Vagina (tissue), 2 donors: ENCODE data around the gene GPBP1. TPM values are rescaled to one million over a fixed set of nuclear protein-coding genes. Genes with fewer than 3 reads are reported as not detected.

ENCODE experiments used
- DNase-seq, 2 donors: peaks; one replicate each; pipeline ENCODE4 v3.0.0-alpha.2; 2017; ENCODE audit errors: extremely low spot score in 2 of 2
- H3K27ac ChIP-seq: fragments of 200-600 bp; sonication (generic); one replicate; pipeline ENCODE4 v1.5.1; 2019
- H3K27me3 ChIP-seq: fragments of 200-600 bp; sonication (generic); one replicate; pipeline ENCODE4 v1.5.1; 2019
- H3K36me3 ChIP-seq, 2 donors: fragments of 200-600 bp; sonication (generic); one replicate each; pipeline ENCODE4 v1.5.1; 2017 to 2019
- H3K4me1 ChIP-seq: fragments of 200-600 bp; sonication (generic); one replicate; pipeline ENCODE4 v1.5.1; 2019
- H3K4me3 ChIP-seq, 2 donors: fragments of 200-600 bp; sonication (generic); 1 replicate in 1 of 2; 2 replicates in 1 of 2; pipeline ENCODE4 v1.5.1; 2016 to 2019
- H3K9me3 ChIP-seq: fragments of 200-600 bp; sonication (generic); one replicate; pipeline ENCODE4 v1.5.1; 2019
- CTCF ChIP-seq, 3 experiments: fragments of 450-650 bp in 2 of 3; fragments of 200-600 bp in 1 of 3; sonication (generic) in 1 of 3; IDR thresholded peaks; one replicate each; pipeline ENCODE4 v1.5.1; 2017 to 2019; ENCODE audit warnings: antibody characterized with exemption in 3 of 3, mild to moderate bottlenecking in 2 of 3, moderate library complexity in 2 of 3
- POLR2A ChIP-seq, 2 donors: fragments of 450-650 bp; IDR thresholded peaks; one replicate each; pipeline ENCODE4 v1.6.1; 2017; ENCODE audit warnings: antibody characterized with exemption in 2 of 2, mild to moderate bottlenecking in 2 of 2, moderate library complexity in 2 of 2
- POLR2AphosphoS5 ChIP-seq, 2 donors: sonication (generic); formaldehyde crosslinking; IDR thresholded peaks; one replicate each; pipeline ENCODE4 v1.9.0; 2017; ENCODE audit warnings: antibody characterized with exemption in 2 of 2, mild to moderate bottlenecking in 2 of 2, low read depth in 1 of 2; ENCODE audit not compliant: insufficient read depth in 1 of 2
- intact Hi-C: fragments of 100-400 bp; cut with DNase I; formaldehyde crosslinking; loops from one replicate; pipeline ENCODE4 v1.15.1; 2023
- total RNA-seq: library from RNA; depleted of rRNA; stranded (reverse); fragments of >200 nt; gene quantifications from one replicate; pipeline ENCODE4 v1.2.3, GENCODE V29; 2016

GPBP1 gene
- total RNA-seq, 1 donor from 2014 or later: 62.6 TPM

GRCh38 chr5:57210633-57211032 lies 36.8 kb downstream of the GPBP1 start:
- no peak for DNase-seq
- Histone ChIP-seq H3K27ac (no peak overlapping the region), H3K4me1 (peaks cover 67% of the 10 kb centered on the region), H3K9me3 (no peaks in the 10 kb centered on the region), H3K27me3 (no peaks in the 10 kb centered on the region), H3K36me3 (peaks cover 0 to 18% of the 10 kb centered on the region in 2 donors), H3K4me3 (no peak overlapping the region)
- TF ChIP-seq POLR2A (IDR thresholded peaks at IDR 0.05) (no peak), POLR2AphosphoS5 (IDR thresholded peaks at IDR 0.05; ENCODE audit: insufficient read depth in 1 of 2, low read depth in 1 of 2) (no peak), CTCF (IDR thresholded peaks at IDR 0.05) (no peak)
- intact Hi-C loops: no loop called here

GRCh38 chr5:57211039-57211438 lies 37.2 kb downstream of the GPBP1 start:
- H3K4me3 ChIP-seq: no peak overlapping the region
- no peaks in the 10 kb centered on the region for H3K9me3 ChIP-seq
- TF ChIP-seq CTCF (IDR thresholded peaks at IDR 0.05) (no peak), POLR2AphosphoS5 (IDR thresholded peaks at IDR 0.05; ENCODE audit: insufficient read depth in 1 of 2, low read depth in 1 of 2) (no peak), POLR2A (IDR thresholded peaks at IDR 0.05) (no peak)
- H3K4me1 ChIP-seq: peaks cover 64% of the 10 kb centered on the region
- H3K27me3 ChIP-seq: no peaks in the 10 kb centered on the region
- intact Hi-C loops: no loop called here
- H3K27ac ChIP-seq: no peak overlapping the region
- DNase-seq: no peak
- H3K36me3 ChIP-seq: peaks cover 0 to 22% of the 10 kb centered on the region in 2 donors

DNA sequence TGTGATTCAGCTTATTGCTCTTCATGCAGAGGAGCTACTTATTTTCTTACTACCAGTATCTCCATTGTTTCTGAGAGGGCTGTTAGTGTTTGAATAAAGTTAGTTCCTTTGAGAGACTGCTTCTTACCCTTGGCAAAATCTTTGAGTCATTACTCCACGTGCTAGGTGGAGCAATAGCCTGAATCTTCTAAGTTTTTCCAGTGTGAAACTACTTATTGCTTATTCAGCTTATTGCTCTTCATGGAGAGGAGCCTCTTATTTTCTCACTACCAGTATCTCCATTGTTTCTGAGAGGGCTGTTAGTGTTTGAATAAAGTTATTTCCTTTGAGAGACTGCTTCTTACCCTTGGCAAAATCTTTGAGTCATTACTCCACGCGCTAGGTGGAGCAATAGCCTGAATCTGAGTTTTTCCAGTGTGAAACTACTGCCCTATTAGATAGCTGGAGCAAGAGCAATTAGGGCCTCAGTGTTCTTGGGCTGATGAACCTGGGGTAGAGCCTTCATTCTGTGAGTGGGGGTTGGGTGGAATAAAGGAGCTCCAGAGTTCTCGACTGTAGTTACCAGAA lies 41.9 kb downstream of the GPBP1 start:
- H3K4me3 ChIP-seq: no peak overlapping the region
- H3K9me3 ChIP-seq: no peaks in the 10 kb centered on the region
- TF ChIP-seq POLR2AphosphoS5 (IDR thresholded peaks at IDR 0.05; ENCODE audit: insufficient read depth in 1 of 2, low read depth in 1 of 2) (no peak), CTCF (IDR thresholded peaks at IDR 0.05) (no peak), POLR2A (IDR thresholded peaks at IDR 0.05) (no peak)
- no peak for DNase-seq
- peaks cover 0 to 26% of the 10 kb centered on the region in 2 donors for H3K36me3 ChIP-seq
- intact Hi-C loops: no loop called here
- H3K4me1 ChIP-seq: peaks cover 27% of the 10 kb centered on the region
- H3K27me3 ChIP-seq: no peaks in the 10 kb centered on the region
- no peak overlapping the region for H3K27ac ChIP-seq

GRCh38 chr5:57216714-57217113 lies 42.9 kb downstream of the GPBP1 start:
- no peaks in the 10 kb centered on the region for H3K27me3 ChIP-seq
- H3K4me1 ChIP-seq: peaks cover 26% of the 10 kb centered on the region
- no peak overlapping the region for H3K27ac ChIP-seq
- no peak overlapping the region for H3K4me3 ChIP-seq
- intact Hi-C loops: no loop called here
- TF ChIP-seq CTCF (IDR thresholded peaks at IDR 0.05) (no peak), POLR2A (IDR thresholded peaks at IDR 0.05) (no peak), POLR2AphosphoS5 (IDR thresholded peaks at IDR 0.05; ENCODE audit: insufficient read depth in 1 of 2, low read depth in 1 of 2) (no peak)
- no peaks in the 10 kb centered on the region for H3K9me3 ChIP-seq
- no peak for DNase-seq
- peaks cover 0 to 26% of the 10 kb centered on the region in 2 donors for H3K36me3 ChIP-seq

- H3K4me3 ChIP-seq: no peak overlapping the region
- no peaks in the 10 kb centered on the region for H3K9me3 ChIP-seq
- peaks cover 18% of the 10 kb centered on the region for H3K4me1 ChIP-seq
- intact Hi-C loops: no loop called here
- no peak for DNase-seq
- H3K27me3 ChIP-seq: no peaks in the 10 kb centered on the region
- no peak for TF ChIP-seq POLR2A (IDR thresholded peaks at IDR 0.05)
- no peak for TF ChIP-seq CTCF (IDR thresholded peaks at IDR 0.05)
- no peak for TF ChIP-seq POLR2AphosphoS5 (IDR thresholded peaks at IDR 0.05; ENCODE audit: insufficient read depth in 1 of 2, low read depth in 1 of 2)
- H3K36me3 ChIP-seq: peaks cover 0 to 21% of the 10 kb centered on the region in 2 donors
- no peak overlapping the region for H3K27ac ChIP-seq
Measured at GRCh38 chr5:57219386-57219785, 45.5 kb downstream of the GPBP1 start.
